Stomach (tissue), 9 donors: Measurements from ENCODE around the gene CRIM1. TPM values are rescaled to one million over a fixed set of nuclear protein-coding genes. Genes with fewer than 3 reads are reported as not detected.

Experiments used
- DNase-seq, 2 donors: peaks; one replicate each; pipeline versions ENCODE4 v3.0.0 to v3.0.0-alpha.2; 2013 to 2019
- H3K27ac ChIP-seq, 5 donors: fragments of 200-600 bp in 4 of 5; sonication (generic) in 4 of 5; one replicate each; pipeline ENCODE4 v1.5.1; 2013 to 2019; ENCODE audit warnings: mild to moderate bottlenecking in 1 of 5, moderate library complexity in 1 of 5
- H3K27me3 ChIP-seq, 3 donors: fragments of 200-600 bp; sonication (generic); one replicate each; pipeline ENCODE4 v1.5.1; 2017 to 2019; ENCODE audit warnings: mixed run types in 1 of 3
- H3K36me3 ChIP-seq, 4 donors: fragments of 200-600 bp; sonication (generic); 1 replicate in 3 of 4; 2 replicates in 1 of 4; pipeline ENCODE4 v1.5.1; 2016 to 2019
- H3K4me1 ChIP-seq, 4 donors: fragments of 200-600 bp; sonication (generic); one replicate each; pipeline ENCODE4 v1.5.1; 2016 to 2019
- H3K4me3 ChIP-seq, 4 donors: fragments of 200-600 bp; sonication (generic) in 3 of 4; one replicate each; pipeline ENCODE4 v1.5.1; 2016 to 2019; ENCODE audit warnings: mild to moderate bottlenecking in 1 of 4
- H3K9me3 ChIP-seq, 4 donors: fragments of 200-600 bp; sonication (generic); one replicate each; pipeline ENCODE4 v1.5.1; 2016 to 2019
- EP300 ChIP-seq: sonication (generic); formaldehyde crosslinking; IDR thresholded peaks from one replicate; pipeline ENCODE4 v1.6.1; 2017; ENCODE audit warnings: antibody characterized with exemption
- POLR2A ChIP-seq, 4 donors: fragments of 450-650 bp; IDR thresholded peaks; one replicate each; pipeline ENCODE4 v1.6.1; 2016; ENCODE audit warnings: antibody characterized with exemption in 4 of 4, control low read depth in 2 of 4, mild to moderate bottlenecking in 1 of 4, moderate library complexity in 1 of 4
- POLR2AphosphoS5 ChIP-seq, 3 donors: sonication (generic); formaldehyde crosslinking; IDR thresholded peaks; one replicate each; pipeline ENCODE4 v1.6.1; 2016; ENCODE audit warnings: antibody characterized with exemption in 3 of 3
- WGBS, 5 donors: extraction: QIAGEN DNeasy Blood & Tissue Kit in 3 of 5; methylation state at CpG; one replicate each; pipeline versions ENCODE4 v1.1.5 to v1.1.7; 2013 to 2018; 5-methylcytosine and 5-hydroxymethylcytosine counted together
- intact Hi-C: fragments of 100-400 bp; cut with DNase I; formaldehyde crosslinking; loops from one replicate; pipeline ENCODE4 v1.15.1; 2023; ENCODE audit warnings: low total_unique reads
- polyA plus RNA-seq, 3 donors: library from polyadenylated mRNA; stranded (reverse); fragments of 200-250 nt; gene quantifications; one replicate each; pipeline ENCODE4 v1.2.3, GENCODE V29; 2013
- total RNA-seq, 5 donors: library from RNA; depleted of rRNA; stranded (reverse); fragments of >200 nt; gene quantifications; one replicate each; pipeline versions ENCODE4 v1.1.0 to v1.2.3, GENCODE V29; 2014 to 2016
- TF ChIP-seq, protein P1 (sequence below), 7 experiments: fragments of 450-650 bp in 4 of 7; fragments of 200-600 bp in 3 of 7; sonication (generic) in 3 of 7; IDR thresholded peaks; one replicate each; pipeline ENCODE4 v1.5.1; 2016 to 2019; ENCODE audit warnings: antibody characterized with exemption in 7 of 7, control low read depth in 2 of 7, mild to moderate bottlenecking in 1 of 7
- donor health status: healthy with polysubstance abuse.
- donor health status: Bipolar disorder and iron deficiency.
- donor health status: healthy.

CRIM1 gene
- total and polyA plus RNA-seq, 8 donors, result 3.1 to 158 (median 50.7) TPM

DNA sequence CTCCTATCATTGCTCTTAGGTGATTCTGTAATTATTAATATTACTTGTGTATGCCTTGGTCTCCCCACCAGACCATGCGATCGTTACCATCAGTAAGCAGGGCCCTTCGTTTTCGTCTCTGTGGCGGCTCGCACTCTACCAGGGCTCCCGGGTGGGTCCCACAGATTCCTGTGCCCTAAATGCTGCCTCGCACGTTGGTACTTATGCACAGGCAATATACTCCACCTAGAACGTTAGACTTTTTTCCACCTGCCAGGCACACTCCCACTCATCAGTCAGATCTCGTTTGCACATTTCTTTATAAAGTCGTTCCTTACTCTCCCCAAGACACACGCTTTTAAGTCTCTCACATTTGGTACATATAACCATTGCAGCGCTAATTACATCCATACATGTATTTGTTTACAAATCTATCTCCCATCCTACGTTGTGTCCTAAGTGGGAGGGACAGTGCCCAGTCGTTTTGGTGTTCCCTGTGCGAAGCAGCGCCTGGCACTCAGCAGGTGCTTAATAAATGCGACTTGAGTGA is 241.5 kb downstream of the CRIM1 start:
- Histone ChIP-seq H3K27me3 (no peaks in the 10 kb centered on the region), H3K4me3 (peak overlapping the region; percentile 75 to 100 (median 92)), H3K36me3 (peaks cover 0 to 6% (median 0%) of the 10 kb centered on the region in 4 donors), H3K4me1 (peaks cover 12 to 43% (median 31%) of the 10 kb centered on the region in 4 donors), H3K9me3 (no peaks in the 10 kb centered on the region), H3K27ac (peak overlapping the region in 4 of 5 donors; percentile 96 to 99 (median 98))
- TF ChIP-seq, protein P1, sequence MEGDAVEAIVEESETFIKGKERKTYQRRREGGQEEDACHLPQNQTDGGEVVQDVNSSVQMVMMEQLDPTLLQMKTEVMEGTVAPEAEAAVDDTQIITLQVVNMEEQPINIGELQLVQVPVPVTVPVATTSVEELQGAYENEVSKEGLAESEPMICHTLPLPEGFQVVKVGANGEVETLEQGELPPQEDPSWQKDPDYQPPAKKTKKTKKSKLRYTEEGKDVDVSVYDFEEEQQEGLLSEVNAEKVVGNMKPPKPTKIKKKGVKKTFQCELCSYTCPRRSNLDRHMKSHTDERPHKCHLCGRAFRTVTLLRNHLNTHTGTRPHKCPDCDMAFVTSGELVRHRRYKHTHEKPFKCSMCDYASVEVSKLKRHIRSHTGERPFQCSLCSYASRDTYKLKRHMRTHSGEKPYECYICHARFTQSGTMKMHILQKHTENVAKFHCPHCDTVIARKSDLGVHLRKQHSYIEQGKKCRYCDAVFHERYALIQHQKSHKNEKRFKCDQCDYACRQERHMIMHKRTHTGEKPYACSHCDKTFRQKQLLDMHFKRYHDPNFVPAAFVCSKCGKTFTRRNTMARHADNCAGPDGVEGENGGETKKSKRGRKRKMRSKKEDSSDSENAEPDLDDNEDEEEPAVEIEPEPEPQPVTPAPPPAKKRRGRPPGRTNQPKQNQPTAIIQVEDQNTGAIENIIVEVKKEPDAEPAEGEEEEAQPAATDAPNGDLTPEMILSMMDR (IDR thresholded peaks at IDR 0.05), result no peak
- TF ChIP-seq POLR2AphosphoS5 (IDR thresholded peaks at IDR 0.05), result no peak
- no peak for TF ChIP-seq POLR2A (IDR thresholded peaks at IDR 0.05)
- no peak for TF ChIP-seq EP300
- WGBS, 5 donors, result 23 to 30% (median 26%) methylated on average over 19 of the region's 19 CpGs
- DNase-seq, result no peak
- intact Hi-C loops, result no loop called here

DNA sequence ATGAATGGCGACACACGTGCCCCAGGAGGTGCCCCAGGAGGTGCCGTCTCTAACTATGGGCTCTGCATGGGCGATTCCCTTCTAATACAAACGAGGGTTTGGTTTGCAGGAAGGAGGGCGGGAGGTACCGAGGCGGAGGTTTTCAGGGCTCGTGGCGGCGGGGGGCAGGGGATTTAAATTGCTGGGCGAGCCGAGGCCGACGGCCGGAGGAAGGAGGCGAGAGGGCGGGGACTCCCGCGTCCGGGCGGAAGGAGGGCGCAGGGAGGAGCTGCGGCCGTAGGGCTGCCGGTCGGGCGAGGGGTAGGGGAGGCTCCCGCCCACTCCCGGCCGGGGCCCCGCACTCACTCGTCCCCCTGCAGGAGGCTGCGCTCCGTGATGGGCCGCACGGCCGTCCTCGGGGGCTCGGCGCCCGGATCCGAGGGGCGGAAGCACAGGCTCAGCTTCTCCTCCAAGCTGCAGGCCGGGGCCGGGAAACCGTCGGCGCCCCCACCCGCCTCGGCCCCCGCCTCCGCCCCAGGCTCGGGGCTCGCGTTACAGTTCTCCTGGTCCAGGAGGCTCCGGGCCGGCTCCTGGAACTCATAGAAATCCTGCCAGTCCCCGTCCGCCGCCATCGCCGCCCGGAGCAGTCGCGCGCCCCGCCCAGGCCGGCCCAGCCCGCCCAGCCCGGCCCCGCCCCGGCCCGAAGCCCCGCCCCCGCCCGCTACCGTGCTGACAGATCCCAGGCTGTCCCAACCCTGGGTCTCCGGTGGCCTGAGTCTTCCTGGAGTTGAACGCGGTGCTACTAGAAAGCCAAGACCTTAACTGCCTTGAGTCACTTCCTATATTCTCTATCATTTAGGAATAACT is 242.2 kb downstream of the CRIM1 start, which contains the start of gene FEZ2:
Gene FEZ2 (minus strand): TSS at position 637 of the 846 bp plus-strand sequence. CDS start 26 bp downstream, at position 611.
- H3K27ac ChIP-seq, result peak within 1 kb of the TSS; percentile 96 to 99 (median 98)
- H3K9me3 ChIP-seq, result no peaks in the 10 kb centered on the region
- H3K4me3 ChIP-seq, result peak within 1 kb of the TSS; percentile 75 to 100 (median 92)
- peak in 2 of 3 donors; percentile 37 to 63 for TF ChIP-seq POLR2AphosphoS5 (IDR thresholded peaks at IDR 0.05)
- no peak for TF ChIP-seq POLR2A (IDR thresholded peaks at IDR 0.05)
- peaks cover 0 to 6% (median 0%) of the 10 kb centered on the region in 4 donors for H3K36me3 ChIP-seq
- WGBS, 5 donors, result 0 to 1% (median 1%) methylated on average over 39 to 81 of the region's 81 CpGs
- no peaks in the 10 kb centered on the region for H3K27me3 ChIP-seq
- intact Hi-C loops, result no loop called here
- H3K4me1 ChIP-seq, result peaks cover 12 to 40% (median 30%) of the 10 kb centered on the region in 4 donors
- DNase-seq, result peak; percentile 75 to 94

Other genes starting within 250 kb of the CRIM1 start
- 10 to 100 TPM; 17.7 to 100.0 (median 25.4) TPM for gene FEZ2, start 242.4 kb downstream of the CRIM1 start, total RNA-seq
- gene FEZ2, start 242.4 kb downstream of the CRIM1 start, polyA plus RNA-seq, result 10 to 100 TPM; 22.0 to 29.8 (median 26.1) TPM